GM18861 (cell line): Measurements from ENCODE around the gene TNFAIP8L3.

ENCODE experiments used
- ATAC-seq: cut with Tn5 transposase; IDR thresholded peaks from one replicate; pipeline ENCODE4 v1.9.1; 2021; ENCODE audit not compliant: unreplicated experiment

The TNFAIP8L3 gene

GRCh38 chr15:51007131-51007666, 87.5 kb downstream of the TNFAIP8L3 start:
- no peak for ATAC-seq
